H1 (cell line): ENCODE data around the gene HOXA13. TPM values are rescaled to one million over a fixed set of nuclear protein-coding genes. Genes with fewer than 3 reads are reported as not detected.

Experiments
- CEBPB ChIP-seq: IDR thresholded peaks from 2 replicates; pipeline ENCODE4 v1.6.1; 2012; ENCODE audit warnings: low read depth, low read length
- CHD7 ChIP-seq: fragments of 300-600 bp; sonication (generic); IDR thresholded peaks from 2 replicates; pipeline ENCODE4 v1.7.1; 2012; ENCODE audit warnings: low read length, moderate library complexity, mild to moderate bottlenecking, inconsistent platforms; ENCODE audit not compliant: insufficient replicate concordance
- CREB1 ChIP-seq: IDR thresholded peaks from 2 replicates; pipeline ENCODE4 v1.6.1; 2012; ENCODE audit warnings: inconsistent platforms
- HDAC2 ChIP-seq, 2 experiments: fragments of 300-600 bp in 1 of 2; sonication (generic) in 1 of 2; IDR thresholded peaks; 2 replicates each; pipeline ENCODE4 v1.6.1; 2011 to 2012; ENCODE audit warnings: low read depth in 2 of 2, low read length in 2 of 2, mild to moderate bottlenecking in 2 of 2, moderate library complexity in 2 of 2, borderline replicate concordance in 1 of 2, inconsistent platforms in 1 of 2
- JUND ChIP-seq: IDR thresholded peaks from 2 replicates; pipeline ENCODE4 v1.6.1; 2011; ENCODE audit warnings: mild to moderate bottlenecking, improper control_type of control experiment, low read length
- MAX ChIP-seq: IDR thresholded peaks from 2 replicates; pipeline ENCODE4 v1.6.1; 2012; ENCODE audit warnings: inconsistent platforms
- RAD21 ChIP-seq, 2 experiments: IDR thresholded peaks in 1 of 2; conservative IDR thresholded peaks in 1 of 2; 2 replicates each; pipeline ENCODE4 v1.6.1; 2011; ENCODE audit warnings: low read depth in 2 of 2, low read length in 2 of 2, improper control_type of control experiment in 1 of 2, inconsistent platforms in 1 of 2, mild to moderate bottlenecking in 1 of 2, moderate library complexity in 1 of 2
- RFX5 ChIP-seq: IDR thresholded peaks from 2 replicates; pipeline ENCODE4 v1.6.1; 2011; ENCODE audit warnings: low read depth, low read length, improper control_type of control experiment, borderline replicate concordance
- SIX5 ChIP-seq: IDR thresholded peaks from 2 replicates; pipeline ENCODE4 v1.6.1; 2011; ENCODE audit warnings: mild to moderate bottlenecking, low read depth, low read length
- polyA plus RNA-seq, 7 experiments: library from polyadenylated mRNA; depleted of rRNA in 3 of 7; stranded (reverse) in 5 of 7; unstranded in 2 of 7; fragments of >200 nt in 5 of 7; fragments of 200-250 nt in 2 of 7; gene quantifications; 1 replicate in 5 of 7; 2 replicates in 1 of 7; 4 replicates in 1 of 7; pipeline versions ENCODE4 v1.2.1 to v1.2.3, GENCODE V29; 2011 to 2013; ENCODE audit warnings: missing spikeins in 2 of 7, mixed read lengths in 2 of 7
- total RNA-seq: library from RNA; stranded (reverse); fragmentation: NEBNext Ultra II Directional; extraction: Animal tissue kit (Norgen Biotek cat#: 25700); gene quantifications from 2 replicates; pipeline ENCODE4 v1.2.1, GENCODE V29; 2021

Gene HOXA13
- total and polyA plus RNA-seq, 2 of the 8 experiments (the other 6 are each of a cell fraction or from before 2014, with no cell fraction given): not detected

DNA sequence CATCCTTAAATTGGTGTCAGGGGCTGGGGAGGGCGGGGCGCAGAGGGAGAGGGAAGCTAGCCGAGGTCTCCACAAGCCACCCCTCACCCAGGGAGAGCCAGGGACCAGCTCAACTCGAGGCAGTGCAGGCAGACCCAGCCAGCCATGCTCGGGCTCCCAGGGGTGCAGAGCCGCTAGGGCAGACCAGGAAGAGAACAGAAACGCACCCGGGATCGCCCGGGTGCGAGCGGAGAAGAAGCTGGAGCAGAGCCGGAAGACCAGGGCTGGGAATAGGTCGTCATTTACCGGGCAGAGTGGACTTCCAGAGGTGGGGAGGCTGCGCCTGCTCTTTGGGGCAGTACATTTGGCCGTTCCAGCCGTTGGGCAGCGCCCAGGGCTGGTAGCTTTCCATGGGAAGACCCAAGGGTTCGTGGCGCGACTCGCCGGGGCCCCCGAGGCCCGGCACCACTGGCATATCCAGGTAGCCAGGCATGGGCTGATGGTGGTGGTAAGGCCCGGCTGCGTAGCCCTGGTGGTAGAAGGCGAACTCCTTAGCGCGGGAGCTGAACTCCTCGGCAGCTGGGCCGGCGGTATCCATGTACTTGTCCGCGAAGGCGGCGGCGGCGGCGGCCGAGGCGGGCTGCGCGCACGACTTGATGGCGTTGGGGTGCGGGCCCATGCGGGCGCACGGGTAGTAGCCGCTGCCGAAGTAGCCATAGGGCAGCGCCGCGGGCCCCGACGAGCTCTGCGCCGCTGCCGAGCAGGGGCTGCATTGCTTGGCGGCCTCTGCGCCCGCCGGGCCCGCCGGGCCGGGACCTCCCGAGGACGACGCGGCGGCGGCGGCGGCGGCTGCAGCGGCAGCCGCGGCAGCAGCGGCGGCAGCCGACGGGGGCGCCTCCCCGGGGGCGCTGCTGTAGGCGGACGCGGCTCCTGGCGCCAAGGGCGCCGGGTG, 755 bp downstream of the HOXA13 start (continued):
- TF ChIP-seq MAX: no peak
- no peak for TF ChIP-seq CREB1
- no peak for TF ChIP-seq CHD7
- TF ChIP-seq HDAC2 (IDR thresholded peaks at IDR 0.05; ENCODE audit: borderline replicate concordance in 1 of 2, low read depth in 2 of 2, low read length in 2 of 2): no peak
- TF ChIP-seq RFX5: no peak
- TF ChIP-seq RAD21 (IDR thresholded peaks at IDR 0.05 in 1 of 2, conservative IDR thresholded peaks at IDR 0.05 in 1 of 2; ENCODE audit: low read depth in 2 of 2, low read length in 2 of 2): no peak
- TF ChIP-seq CEBPB: no peak
- no peak for TF ChIP-seq SIX5
- no peak for TF ChIP-seq JUND
